ENCODE data around the gene SHC3.
A peak's percentile ranks its signal among the peaks of the same experiment; 100 is the strongest.

The SHC3 gene

GRCh38 chr9:89109666-89110065 is 69.0 kb downstream of the SHC3 start:
- DNase-seq (ENCODE audit: low read depth), result no peak

GRCh38 chr9:89107406-89107805 is 71.2 kb downstream of the SHC3 start:
- DNase-seq (ENCODE audit: low read depth), result no peak

GRCh38 chr9:89106224-89106851 is 72.3 kb downstream of the SHC3 start:
- no peak for DNase-seq (ENCODE audit: low read depth)

- DNase-seq (ENCODE audit: low read depth), result no peak
These were observed 73.8 kb downstream of the SHC3 start for GRCh38 chr9:89104821-89105220.

- no peak for DNase-seq (ENCODE audit: low read depth)
These were observed 81.4 kb downstream of the SHC3 start for GRCh38 chr9:89097219-89097618.

- no peak for DNase-seq (ENCODE audit: low read depth)
These were observed 81.8 kb downstream of the SHC3 start for GRCh38 chr9:89096807-89097206.

- DNase-seq (ENCODE audit: low read depth), result no peak
These were observed 82.7 kb downstream of the SHC3 start for GRCh38 chr9:89095761-89096528.

GRCh38 chr9:89093201-89093975 is 85.2 kb downstream of the SHC3 start:
- DNase-seq (ENCODE audit: low read depth), result no peak

- DNase-seq (ENCODE audit: low read depth), result no peak
These were observed 89.4 kb downstream of the SHC3 start for GRCh38 chr9:89089176-89089575.

GRCh38 chr9:89083626-89084025 is 95.0 kb downstream of the SHC3 start:
- DNase-seq (ENCODE audit: low read depth), result no peak

GRCh38 chr9:89080193-89080592 is 98.4 kb downstream of the SHC3 start:
- no peak for DNase-seq (ENCODE audit: low read depth)

- DNase-seq (ENCODE audit: low read depth), result no peak
These were observed 99.2 kb downstream of the SHC3 start for GRCh38 chr9:89079391-89079790.

GRCh38 chr9:89078860-89079259 is 99.8 kb downstream of the SHC3 start:
- DNase-seq (ENCODE audit: low read depth), result peak; percentile 29

- DNase-seq (ENCODE audit: low read depth), result no peak
These were observed 100.2 kb downstream of the SHC3 start for GRCh38 chr9:89078421-89078820.

GRCh38 chr9:89077519-89077918 is 101.1 kb downstream of the SHC3 start:
- DNase-seq (ENCODE audit: low read depth), result no peak

- no peak for DNase-seq (ENCODE audit: low read depth)
These were observed 105.2 kb downstream of the SHC3 start for GRCh38 chr9:89073397-89073796.

- no peak for DNase-seq (ENCODE audit: low read depth)
These were observed 107.0 kb downstream of the SHC3 start for GRCh38 chr9:89071591-89071990.

GRCh38 chr9:89066835-89067234 is 111.8 kb downstream of the SHC3 start:
- DNase-seq (ENCODE audit: low read depth), result no peak

- no peak for DNase-seq (ENCODE audit: low read depth)
These were observed 112.7 kb downstream of the SHC3 start for GRCh38 chr9:89065921-89066320.

GRCh38 chr9:89060790-89061189 is 117.8 kb downstream of the SHC3 start:
- DNase-seq (ENCODE audit: low read depth), result no peak

GRCh38 chr9:89059925-89060506 is 118.6 kb downstream of the SHC3 start:
- no peak for DNase-seq (ENCODE audit: low read depth)

- DNase-seq (ENCODE audit: low read depth), result no peak
These were observed 119.7 kb downstream of the SHC3 start for GRCh38 chr9:89058906-89059305.
